T-helper 17 cell (primary cell): Measurements from ENCODE around the gene AGK. TPM values are rescaled to one million over a fixed set of nuclear protein-coding genes. Genes with fewer than 3 reads are reported as not detected.
"Not testable (repeated sequence)": the region's sequence is repeated elsewhere in the genome, so short reads cannot be mapped to it uniquely, and the experiment has no call there.

ENCODE experiments used
- ATAC-seq: fragments of 150-1000 bp; cut with Tn5 transposase; 2 replicates; pipeline ENCODE4 v1.10.0; 2021; ENCODE audit warnings: mild to moderate bottlenecking, moderate library complexity
- DNase-seq, 3 donors: peaks; one replicate each; pipeline versions ENCODE4 v3.0.0 to v3.0.0-alpha.2; 2020 to 2021
- H3K9me3 ChIP-seq: one replicate; pipeline ENCODE4 v1.7.0; 2013; ENCODE audit warnings: low read length, mild to moderate bottlenecking; ENCODE audit not compliant: control insufficient read depth, poor library complexity, severe bottlenecking
- H3K27ac Mint-ChIP-seq: one replicate; pipeline ENCODE4 v1.8.0; 2022; ENCODE audit warnings: mild to moderate bottlenecking, moderate library complexity, mixed read lengths
- H3K27me3 Mint-ChIP-seq: one replicate; pipeline ENCODE4 v1.8.0; 2022; ENCODE audit warnings: mixed read lengths
- H3K36me3 Mint-ChIP-seq: one replicate; pipeline ENCODE4 v1.8.0; 2022; ENCODE audit warnings: low read depth, mixed read lengths
- H3K4me1 Mint-ChIP-seq: one replicate; pipeline ENCODE4 v1.8.0; 2022; ENCODE audit warnings: mild to moderate bottlenecking, mixed read lengths
- H3K4me3 Mint-ChIP-seq: one replicate; pipeline ENCODE4 v1.8.0; 2022; ENCODE audit warnings: mild to moderate bottlenecking, moderate library complexity, mixed read lengths
- total RNA-seq, 4 donors: library from RNA in 2 of 4; stranded (reverse) in 2 of 4; gene quantifications; one replicate each; pipeline ENCODE4 v1.2.3 and lab custom pipeline; 2022 to 2026

Gene AGK
- total RNA-seq, 2 donors from 2014 or later: 25.9 to 27.4 TPM

- H3K4me1 Mint-ChIP-seq: no peaks in the 10 kb centered on the region
- peaks cover 14% of the 10 kb centered on the region for H3K36me3 Mint-ChIP-seq
- ATAC-seq (no peak), DNase-seq (no peak)
- H3K4me3 Mint-ChIP-seq: no peak overlapping the region
- no peaks in the 10 kb centered on the region for H3K27me3 Mint-ChIP-seq
- H3K9me3 ChIP-seq: no peaks in the 10 kb centered on the region
- H3K27ac Mint-ChIP-seq: no peak overlapping the region
These were observed 59.5 kb downstream of the AGK start for GRCh38 chr7:141610671-141611070.

DNA sequence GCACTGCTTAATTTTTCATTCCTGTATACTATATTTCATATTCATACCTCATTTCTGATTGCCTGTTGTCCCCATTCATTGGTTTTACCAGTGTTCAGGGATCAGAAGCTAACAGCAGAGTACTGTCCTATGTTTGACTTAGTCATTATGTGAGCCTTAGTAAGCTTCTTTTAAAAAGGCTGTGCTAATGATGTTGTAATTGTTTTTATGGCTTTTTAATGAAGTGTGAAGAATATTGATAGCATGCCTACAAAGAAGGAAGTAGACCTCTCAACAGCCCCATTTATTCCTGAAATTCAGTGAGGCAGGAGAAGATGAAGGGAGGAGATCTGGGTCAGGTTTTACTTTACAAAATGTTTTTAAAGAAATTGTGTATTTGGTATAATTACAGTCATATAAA, 61.7 kb downstream of the AGK start:
- Mint-ChIP-seq H3K4me3 (no peak overlapping the region), H3K27me3 (no peaks in the 10 kb centered on the region), H3K4me1 (no peaks in the 10 kb centered on the region), H3K36me3 (peaks cover 12% of the 10 kb centered on the region), H3K27ac (no peak overlapping the region)
- no peak for DNase-seq
- H3K9me3 ChIP-seq: no peaks in the 10 kb centered on the region
- no peak for ATAC-seq

- ATAC-seq (no peak), DNase-seq (no peak)
- Mint-ChIP-seq H3K36me3 (peaks cover 2% of the 10 kb centered on the region), H3K27me3 (no peaks in the 10 kb centered on the region), H3K27ac (no peak overlapping the region), H3K4me1 (no peaks in the 10 kb centered on the region), H3K4me3 (no peak overlapping the region)
- H3K9me3 ChIP-seq: no peaks in the 10 kb centered on the region
These were observed 66.1 kb downstream of the AGK start for GRCh38 chr7:141617280-141617679.

DNA sequence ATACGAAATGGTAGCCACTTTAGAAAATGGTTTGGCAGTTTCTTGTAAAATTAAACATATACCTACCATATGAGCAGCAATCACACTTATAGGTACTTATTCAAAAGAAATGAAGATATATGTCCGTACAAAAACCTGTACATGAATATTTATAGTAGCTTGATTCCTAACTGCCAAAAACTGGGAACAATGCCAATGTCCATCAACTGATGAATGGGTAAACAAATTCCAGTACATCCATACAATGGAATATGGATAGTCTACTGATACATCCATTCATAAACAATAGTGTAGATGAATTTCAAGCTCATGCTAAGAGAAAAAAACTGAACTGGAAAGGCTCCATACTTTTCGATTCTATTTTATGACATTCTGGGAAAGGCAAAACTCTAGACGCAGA, 68.5 kb downstream of the AGK start:
- DNase-seq (no peak), ATAC-seq (no peak)
- H3K27ac Mint-ChIP-seq: no peak overlapping the region
- peaks cover 3% of the 10 kb centered on the region for H3K36me3 Mint-ChIP-seq
- no peak overlapping the region for H3K4me3 Mint-ChIP-seq
- H3K4me1 Mint-ChIP-seq: no peaks in the 10 kb centered on the region
- H3K27me3 Mint-ChIP-seq: no peaks in the 10 kb centered on the region
- no peaks in the 10 kb centered on the region for H3K9me3 ChIP-seq

GRCh38 chr7:141624763-141625162, 73.6 kb downstream of the AGK start:
- no peak for ATAC-seq
- Mint-ChIP-seq H3K4me1 (peaks cover 2% of the 10 kb centered on the region), H3K27me3 (no peaks in the 10 kb centered on the region), H3K36me3 (peaks cover 12% of the 10 kb centered on the region), H3K4me3 (no peak overlapping the region), H3K27ac (no peak overlapping the region)
- H3K9me3 ChIP-seq: no peaks in the 10 kb centered on the region
- DNase-seq: no peak

- Mint-ChIP-seq H3K27me3 (no peaks in the 10 kb centered on the region), H3K27ac (no peak overlapping the region), H3K36me3 (peaks cover 8% of the 10 kb centered on the region), H3K4me3 (no peak overlapping the region), H3K4me1 (peaks cover 7% of the 10 kb centered on the region)
- no peaks in the 10 kb centered on the region for H3K9me3 ChIP-seq
- ATAC-seq (no peak), DNase-seq (no peak)
These were observed 79.4 kb downstream of the AGK start for GRCh38 chr7:141630621-141631020.

- Mint-ChIP-seq H3K27ac (no peak overlapping the region), H3K4me1 (peaks cover 7% of the 10 kb centered on the region), H3K27me3 (no peaks in the 10 kb centered on the region), H3K4me3 (no peak overlapping the region), H3K36me3 (peaks cover 7% of the 10 kb centered on the region)
- no peak for DNase-seq
- ATAC-seq: no peak
- no peaks in the 10 kb centered on the region for H3K9me3 ChIP-seq
These were observed 80.3 kb downstream of the AGK start for GRCh38 chr7:141631525-141631924.

DNA sequence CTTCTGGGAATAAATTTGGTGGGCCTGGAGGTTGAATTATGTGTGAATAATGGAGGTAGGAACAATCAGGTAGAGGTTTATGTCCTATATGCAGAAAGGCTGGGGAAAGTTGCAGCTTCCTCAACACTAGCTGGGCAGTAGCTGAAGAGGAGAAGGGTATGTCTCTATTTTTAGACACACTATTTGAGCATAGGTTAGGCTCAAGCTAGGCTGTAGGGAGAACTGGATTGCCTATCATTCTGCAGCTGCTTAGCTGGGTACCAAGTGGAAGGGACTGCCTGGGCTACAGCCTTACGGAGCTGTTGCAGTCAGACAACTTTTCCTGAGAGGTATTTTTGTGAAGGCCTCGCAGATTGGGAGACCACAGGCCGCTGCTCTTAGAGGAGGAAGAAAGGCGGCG, 82.9 kb downstream of the AGK start:
- no peak for ATAC-seq
- peaks cover 9% of the 10 kb centered on the region for H3K36me3 Mint-ChIP-seq

GRCh38 chr7:141636053-141636452, 84.8 kb downstream of the AGK start:
- peaks cover 8% of the 10 kb centered on the region for H3K4me1 Mint-ChIP-seq
- peaks cover 13% of the 10 kb centered on the region for H3K36me3 Mint-ChIP-seq
- H3K27ac Mint-ChIP-seq: no peak overlapping the region
- H3K4me3 Mint-ChIP-seq: no peak overlapping the region
- no peaks in the 10 kb centered on the region for H3K27me3 Mint-ChIP-seq
- no peaks in the 10 kb centered on the region for H3K9me3 ChIP-seq
- no peak for DNase-seq
- no peak for ATAC-seq

More for the DNA sequence above, 82.9 kb downstream of the AGK start:
- H3K4me3 Mint-ChIP-seq: no peak overlapping the region
- no peaks in the 10 kb centered on the region for H3K9me3 ChIP-seq
- no peak for DNase-seq
- no peaks in the 10 kb centered on the region for H3K27me3 Mint-ChIP-seq
- peak overlapping the region; percentile 32 for H3K27ac Mint-ChIP-seq
- H3K4me1 Mint-ChIP-seq: peaks cover 6% of the 10 kb centered on the region

- Mint-ChIP-seq H3K27ac (no peak overlapping the region), H3K36me3 (peaks cover 10% of the 10 kb centered on the region), H3K4me1 (peaks cover 3% of the 10 kb centered on the region), H3K4me3 (no peak overlapping the region), H3K27me3 (no peaks in the 10 kb centered on the region)
- no peak for DNase-seq
- H3K9me3 ChIP-seq: no peaks in the 10 kb centered on the region
- ATAC-seq: no peak
These were observed 89.1 kb downstream of the AGK start for GRCh38 chr7:141640239-141640840.

GRCh38 chr7:141641876-141642275, 90.7 kb downstream of the AGK start:
- no peak overlapping the region for H3K4me3 Mint-ChIP-seq
- H3K27ac Mint-ChIP-seq: no peak overlapping the region

GRCh38 chr7:141645188-141645587, 94.0 kb downstream of the AGK start:
- Mint-ChIP-seq H3K4me3 (no peak overlapping the region), H3K4me1 (peaks cover 9% of the 10 kb centered on the region), H3K27me3 (no peaks in the 10 kb centered on the region), H3K27ac (no peak overlapping the region), H3K36me3 (peaks cover 4% of the 10 kb centered on the region)
- ATAC-seq (no peak), DNase-seq (no peak)
- no peaks in the 10 kb centered on the region for H3K9me3 ChIP-seq

More at GRCh38 chr7:141641876-141642275, 90.7 kb downstream of the AGK start:
- peaks cover 3% of the 10 kb centered on the region for H3K4me1 Mint-ChIP-seq
- H3K9me3 ChIP-seq: no peaks in the 10 kb centered on the region
- peaks cover 10% of the 10 kb centered on the region for H3K36me3 Mint-ChIP-seq
- H3K27me3 Mint-ChIP-seq: no peaks in the 10 kb centered on the region
- DNase-seq (no peak), ATAC-seq (no peak)

- H3K9me3 ChIP-seq: no peaks in the 10 kb centered on the region
- no peaks in the 10 kb centered on the region for H3K27me3 Mint-ChIP-seq
- H3K27ac Mint-ChIP-seq: peak overlapping the region; percentile 78
- ATAC-seq: no peak
- H3K36me3 Mint-ChIP-seq: no peaks in the 10 kb centered on the region
- peaks cover 6% of the 10 kb centered on the region for H3K4me1 Mint-ChIP-seq
- H3K4me3 Mint-ChIP-seq: no peak overlapping the region
- DNase-seq: no peak
These were observed 95.7 kb downstream of the AGK start for GRCh38 chr7:141646826-141647480.

- H3K27ac Mint-ChIP-seq: peak overlapping the region; percentile 78
- not testable (repeated sequence) for DNase-seq, ATAC-seq, H3K36me3 Mint-ChIP-seq, H3K4me3 Mint-ChIP-seq, H3K27me3 Mint-ChIP-seq, H3K4me1 Mint-ChIP-seq, H3K9me3 ChIP-seq
These were observed 96.5 kb downstream of the AGK start for GRCh38 chr7:141647701-141648100.
